Osteocyte (in vitro differentiated cells): Measurements from ENCODE around the gene SLFN14. TPM values are rescaled to one million over a fixed set of nuclear protein-coding genes. Genes with fewer than 3 reads are reported as not detected.
"Not testable (repeated sequence)": the region's sequence is repeated elsewhere in the genome, so short reads cannot be mapped to it uniquely, and the experiment has no call there.

ENCODE experiments used
- DNase-seq: peaks from one replicate; pipeline ENCODE4 v3.0.0; 2021; ENCODE audit warnings: mixed read lengths; ENCODE audit not compliant: unreplicated experiment; ENCODE audit errors: extremely low spot score
- H3K27ac Mint-ChIP-seq: one replicate; pipeline ENCODE4 v1.8.0; 2021; ENCODE audit warnings: mild to moderate bottlenecking, mixed read lengths; ENCODE audit not compliant: unreplicated experiment
- H3K27me3 Mint-ChIP-seq: one replicate; pipeline ENCODE4 v1.8.0; 2021; ENCODE audit warnings: mixed read lengths; ENCODE audit not compliant: unreplicated experiment
- H3K36me3 Mint-ChIP-seq: one replicate; pipeline ENCODE4 v1.8.0; 2021; ENCODE audit warnings: mixed read lengths; ENCODE audit not compliant: unreplicated experiment
- H3K4me1 Mint-ChIP-seq: one replicate; pipeline ENCODE4 v1.8.0; 2021; ENCODE audit warnings: mixed read lengths; ENCODE audit not compliant: unreplicated experiment
- H3K4me3 Mint-ChIP-seq: one replicate; pipeline ENCODE4 v1.8.0; 2021; ENCODE audit warnings: mild to moderate bottlenecking, moderate library complexity, mixed read lengths; ENCODE audit not compliant: unreplicated experiment
- H3K9me3 Mint-ChIP-seq: one replicate; pipeline ENCODE4 v1.8.0; 2021; ENCODE audit warnings: mixed read lengths; ENCODE audit not compliant: unreplicated experiment
- total RNA-seq: library from RNA; stranded (reverse); gene quantifications from 2 replicates; pipeline ENCODE4 v1.2.1, GENCODE V29; 2021
- TF ChIP-seq, protein P1 (sequence below): fragments of 200-600 bp; sonication (generic); IDR thresholded peaks from 2 replicates; pipeline ENCODE4 v1.5.0; 2021; ENCODE audit warnings: antibody characterized with exemption, mild to moderate bottlenecking, moderate library complexity

Gene SLFN14
- total RNA-seq, 1 donor from 2014 or later: not detected

DNA sequence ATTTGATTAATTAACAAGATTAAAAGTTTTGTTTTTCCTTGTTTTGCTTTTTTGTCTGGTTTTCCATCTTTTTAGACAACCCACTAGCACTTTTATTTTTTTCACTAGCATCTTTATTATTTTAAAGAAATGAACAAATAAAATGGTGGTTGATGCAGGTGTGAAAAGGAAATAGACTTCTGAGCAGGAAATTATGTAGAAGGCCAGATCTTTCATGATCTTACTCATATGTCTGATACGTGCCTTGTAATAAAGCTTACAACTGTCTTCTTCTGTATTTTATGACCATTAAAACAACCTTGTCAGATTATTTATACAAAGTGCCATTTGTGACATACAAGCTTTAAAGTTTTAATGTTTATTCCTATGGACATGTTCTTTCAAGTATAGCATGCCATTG is 29.5 kb downstream of the SLFN14 start:
- Mint-ChIP-seq H3K27ac (no peak overlapping the region), H3K9me3 (no peaks in the 10 kb centered on the region), H3K36me3 (no peaks in the 10 kb centered on the region), H3K4me3 (no peak overlapping the region), H3K4me1 (peaks cover 1% of the 10 kb centered on the region), H3K27me3 (peaks cover 43% of the 10 kb centered on the region)
- TF ChIP-seq, protein P1, sequence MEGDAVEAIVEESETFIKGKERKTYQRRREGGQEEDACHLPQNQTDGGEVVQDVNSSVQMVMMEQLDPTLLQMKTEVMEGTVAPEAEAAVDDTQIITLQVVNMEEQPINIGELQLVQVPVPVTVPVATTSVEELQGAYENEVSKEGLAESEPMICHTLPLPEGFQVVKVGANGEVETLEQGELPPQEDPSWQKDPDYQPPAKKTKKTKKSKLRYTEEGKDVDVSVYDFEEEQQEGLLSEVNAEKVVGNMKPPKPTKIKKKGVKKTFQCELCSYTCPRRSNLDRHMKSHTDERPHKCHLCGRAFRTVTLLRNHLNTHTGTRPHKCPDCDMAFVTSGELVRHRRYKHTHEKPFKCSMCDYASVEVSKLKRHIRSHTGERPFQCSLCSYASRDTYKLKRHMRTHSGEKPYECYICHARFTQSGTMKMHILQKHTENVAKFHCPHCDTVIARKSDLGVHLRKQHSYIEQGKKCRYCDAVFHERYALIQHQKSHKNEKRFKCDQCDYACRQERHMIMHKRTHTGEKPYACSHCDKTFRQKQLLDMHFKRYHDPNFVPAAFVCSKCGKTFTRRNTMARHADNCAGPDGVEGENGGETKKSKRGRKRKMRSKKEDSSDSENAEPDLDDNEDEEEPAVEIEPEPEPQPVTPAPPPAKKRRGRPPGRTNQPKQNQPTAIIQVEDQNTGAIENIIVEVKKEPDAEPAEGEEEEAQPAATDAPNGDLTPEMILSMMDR: no peak
- no peak for DNase-seq

DNA sequence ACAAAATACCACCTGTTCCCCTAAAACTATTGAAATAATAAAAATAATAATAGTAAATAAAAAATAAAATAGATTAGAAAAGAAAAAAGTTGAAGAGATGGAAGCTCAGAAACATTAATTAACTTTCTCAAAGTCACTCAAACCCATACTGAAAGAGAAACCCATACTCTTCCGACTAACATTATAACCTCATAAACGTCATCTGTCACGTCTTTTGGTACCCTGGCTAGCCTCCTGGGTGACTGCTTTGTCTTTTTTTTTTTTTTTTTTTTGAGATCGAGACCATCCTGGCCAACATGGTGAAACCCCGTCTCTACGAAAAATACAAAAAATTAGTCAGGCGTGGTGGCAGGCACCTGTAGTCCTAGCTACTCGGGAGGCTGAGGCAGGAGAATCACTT is 30.8 kb downstream of the SLFN14 start:
- H3K9me3 Mint-ChIP-seq: peaks cover 5% of the 10 kb centered on the region
- H3K4me3 Mint-ChIP-seq: no peak overlapping the region
- H3K27ac Mint-ChIP-seq: no peak overlapping the region
- H3K36me3 Mint-ChIP-seq: no peaks in the 10 kb centered on the region
- no peak for DNase-seq
- TF ChIP-seq, protein P1: no peak
- H3K4me1 Mint-ChIP-seq: peaks cover 1% of the 10 kb centered on the region
- H3K27me3 Mint-ChIP-seq: peaks cover 56% of the 10 kb centered on the region

DNA sequence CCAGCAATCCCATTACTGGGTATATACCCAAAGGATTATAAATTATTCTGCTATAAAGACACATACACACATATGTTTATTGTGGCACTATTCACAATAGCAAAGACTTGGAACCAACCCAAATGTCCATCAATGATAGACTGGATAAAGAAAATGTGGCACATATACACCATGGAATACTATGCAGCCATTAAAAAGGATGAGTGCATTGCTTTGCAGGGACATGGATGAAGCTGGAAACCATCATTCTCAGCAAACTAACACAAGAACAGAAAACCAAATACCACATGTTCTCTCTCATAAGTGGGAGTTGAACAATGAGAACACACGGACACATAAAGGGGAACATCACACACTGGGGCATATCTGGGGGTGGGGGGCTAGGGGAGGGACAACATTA is 31.3 kb downstream of the SLFN14 start:
- H3K4me3 Mint-ChIP-seq, H3K27ac Mint-ChIP-seq, H3K4me1 Mint-ChIP-seq, DNase-seq, H3K36me3 Mint-ChIP-seq, H3K9me3 Mint-ChIP-seq: not testable (repeated sequence)
- peaks cover 56% of the 10 kb centered on the region for H3K27me3 Mint-ChIP-seq

GRCh38 chr17:35523296-35523695 is 37.3 kb downstream of the SLFN14 start:
- Mint-ChIP-seq H3K27me3 (peaks cover 60% of the 10 kb centered on the region), H3K9me3 (peaks cover 6% of the 10 kb centered on the region), H3K4me3 (no peak overlapping the region), H3K36me3 (no peaks in the 10 kb centered on the region), H3K27ac (no peak overlapping the region), H3K4me1 (no peaks in the 10 kb centered on the region)
- DNase-seq: no peak
- TF ChIP-seq, protein P1: no peak

DNA sequence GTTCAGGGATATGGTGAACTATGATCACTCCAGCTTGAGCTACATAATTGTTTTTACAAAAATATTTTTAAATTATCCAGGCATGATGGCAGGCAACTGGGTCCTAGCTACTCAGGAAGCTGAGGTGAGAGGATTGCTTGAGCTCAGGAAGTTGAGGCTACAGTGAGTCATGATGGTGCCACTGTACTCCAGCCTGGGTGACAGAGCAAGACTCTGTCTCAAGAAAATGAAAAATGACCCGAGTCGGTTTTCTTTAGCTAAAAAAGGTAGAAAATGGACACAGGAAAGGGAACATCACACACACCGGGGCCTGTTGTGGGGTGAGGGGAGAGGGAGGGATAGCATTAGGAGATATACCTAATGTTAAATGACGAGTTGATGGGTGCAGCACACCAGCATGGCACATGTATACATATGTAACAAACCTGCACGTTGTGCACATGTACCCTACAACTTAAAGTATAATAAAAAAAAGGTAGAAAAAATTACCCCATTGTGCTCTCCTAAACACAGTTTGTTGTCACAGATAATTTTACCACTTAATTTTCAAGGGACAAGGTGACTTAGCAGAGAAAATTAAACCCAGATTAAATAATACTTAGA is 38.9 kb downstream of the SLFN14 start:
- H3K4me3 Mint-ChIP-seq, H3K9me3 Mint-ChIP-seq, H3K27ac Mint-ChIP-seq, H3K4me1 Mint-ChIP-seq, H3K36me3 Mint-ChIP-seq, DNase-seq: not testable (repeated sequence)
- H3K27me3 Mint-ChIP-seq: peaks cover 60% of the 10 kb centered on the region

DNA sequence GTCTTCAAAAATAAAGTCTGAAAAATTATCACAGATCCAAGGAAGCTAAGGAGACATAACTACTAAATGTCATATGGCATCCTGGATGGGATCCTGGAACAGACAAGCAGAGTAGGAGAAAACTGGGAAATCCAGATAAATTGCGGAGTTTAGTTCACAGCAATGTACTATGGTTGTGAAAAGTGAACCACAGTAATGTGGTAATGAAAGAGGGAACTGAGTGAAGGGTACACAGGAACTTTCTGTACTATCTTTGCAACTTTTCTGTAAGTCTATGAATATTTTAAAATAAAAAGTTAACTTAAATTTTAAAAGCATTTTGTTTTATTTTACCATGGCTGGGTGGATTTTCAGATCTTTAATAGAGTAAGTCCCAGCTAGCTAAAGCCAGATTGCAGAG is 39.5 kb downstream of the SLFN14 start:
- no peak for DNase-seq
- no peaks in the 10 kb centered on the region for H3K4me1 Mint-ChIP-seq
- peaks cover 58% of the 10 kb centered on the region for H3K27me3 Mint-ChIP-seq
- no peak overlapping the region for H3K4me3 Mint-ChIP-seq
- no peak overlapping the region for H3K27ac Mint-ChIP-seq
- peaks cover 6% of the 10 kb centered on the region for H3K9me3 Mint-ChIP-seq
- TF ChIP-seq, protein P1: no peak
- H3K36me3 Mint-ChIP-seq: no peaks in the 10 kb centered on the region
